Tibial nerve (tissue), 4 donors: ENCODE data around the gene NADK2.

Experiments
- CTCF ChIP-seq, 5 experiments: fragments of 200-600 bp in 3 of 5; fragments of 450-650 bp in 2 of 5; sonication (generic) in 3 of 5; IDR thresholded peaks; one replicate each; pipeline ENCODE4 v1.5.1; 2016 to 2019; ENCODE audit warnings: antibody characterized with exemption in 5 of 5, mild to moderate bottlenecking in 3 of 5, moderate library complexity in 2 of 5
- EP300 ChIP-seq, 2 donors: sonication (generic); formaldehyde crosslinking; IDR thresholded peaks; one replicate each; pipeline ENCODE4 v1.6.1; 2017; ENCODE audit warnings: antibody characterized with exemption in 2 of 2, mild to moderate bottlenecking in 1 of 2
- POLR2A ChIP-seq, 2 donors: fragments of 450-650 bp; IDR thresholded peaks; one replicate each; pipeline ENCODE4 v1.6.1; 2017; ENCODE audit warnings: antibody characterized with exemption in 2 of 2, mild to moderate bottlenecking in 2 of 2, moderate library complexity in 2 of 2

- no peak for TF ChIP-seq CTCF (IDR thresholded peaks at IDR 0.05)
- no peak for TF ChIP-seq POLR2A (IDR thresholded peaks at IDR 0.05)
- no peak for TF ChIP-seq EP300 (IDR thresholded peaks at IDR 0.05)
These were observed 41.2 kb downstream of the NADK2 start for GRCh38 chr5:36200513-36200912.
